DMS114 treated with DMSO at 0.1 percent for 48 hours (cell line): ENCODE results near the gene MYLK.

Source experiments
- DNase-seq: peaks from one replicate; lab custom pipeline; 2025; ENCODE audit not compliant: unreplicated experiment; lab: John Stamatoyannopoulos, UW

The MYLK gene

GRCh38 chr3:123653221-123653682, 230.9 kb downstream of the MYLK start:
- DNase-seq, result no peak

- peak; percentile 58 for DNase-seq
These were observed 231.7 kb downstream of the MYLK start for GRCh38 chr3:123652342-123652984.

- no peak for DNase-seq
These were observed 232.4 kb downstream of the MYLK start for GRCh38 chr3:123651449-123652341.

- DNase-seq, result no peak
These were observed 234.0 kb downstream of the MYLK start for GRCh38 chr3:123650101-123650500.

GRCh38 chr3:123648696-123649405, 235.3 kb downstream of the MYLK start:
- DNase-seq, result no peak

GRCh38 chr3:123644358-123644757, 239.8 kb downstream of the MYLK start:
- DNase-seq, result no peak

- no peak for DNase-seq
These were observed 241.2 kb downstream of the MYLK start for GRCh38 chr3:123642957-123643330.

GRCh38 chr3:123642182-123642956, 241.8 kb downstream of the MYLK start:
- DNase-seq, result peak; percentile 39

GRCh38 chr3:123641505-123641904, 242.6 kb downstream of the MYLK start:
- DNase-seq, result no peak

- no peak for DNase-seq
These were observed 243.2 kb downstream of the MYLK start for GRCh38 chr3:123640740-123641462.

- no peak for DNase-seq
These were observed 243.8 kb downstream of the MYLK start for GRCh38 chr3:123640311-123640710.

- DNase-seq, result no peak
These were observed 245.0 kb downstream of the MYLK start for GRCh38 chr3:123638936-123639689.

- no peak for DNase-seq
These were observed 246.3 kb downstream of the MYLK start for GRCh38 chr3:123637841-123638240.

- no peak for DNase-seq
These were observed 247.0 kb downstream of the MYLK start for GRCh38 chr3:123637131-123637530.

- no peak for DNase-seq
These were observed 247.7 kb downstream of the MYLK start for GRCh38 chr3:123636431-123636841.

GRCh38 chr3:123635717-123636116, 248.4 kb downstream of the MYLK start:
- no peak for DNase-seq

GRCh38 chr3:123635217-123635616, 248.9 kb downstream of the MYLK start:
- DNase-seq, result no peak

GRCh38 chr3:123634149-123635051, 249.7 kb downstream of the MYLK start:
- DNase-seq, result no peak
